ENCODE measurements around the gene SCGN.

Gene SCGN

GRCh38 chr6:25627001-25627400, 25.0 kb upstream of the SCGN start:
- no peak for DNase-seq (ENCODE audit: low read depth in 1 of 2, low spot score in 1 of 2)
- no peak for TF ChIP-seq JUND (IDR thresholded peaks at IDR 0.05; ENCODE audit: low read depth)
- in situ Hi-C loops (cut with HindIII; ENCODE audit: low pct_unique_long_range_greater_than_20kb, low sequenced_read_pairs): no loop called here

GRCh38 chr6:25628471-25629197, 23.4 kb upstream of the SCGN start:
- no peak for DNase-seq (ENCODE audit: low read depth in 1 of 2, low spot score in 1 of 2)
- in situ Hi-C loops (cut with HindIII; ENCODE audit: low pct_unique_long_range_greater_than_20kb, low sequenced_read_pairs): no loop called here
- no peak for TF ChIP-seq JUND (IDR thresholded peaks at IDR 0.05; ENCODE audit: low read depth)

- TF ChIP-seq JUND (IDR thresholded peaks at IDR 0.05; ENCODE audit: low read depth): no peak
- in situ Hi-C loops (cut with HindIII; ENCODE audit: low pct_unique_long_range_greater_than_20kb, low sequenced_read_pairs): no loop called here
- peak in 1 of 2 experiments; percentile 5 for DNase-seq (ENCODE audit: low read depth in 1 of 2, low spot score in 1 of 2)
These were observed 22.8 kb upstream of the SCGN start for GRCh38 chr6:25629198-25629576.

GRCh38 chr6:25630508-25631278, 21.3 kb upstream of the SCGN start:
- no peak for TF ChIP-seq JUND (IDR thresholded peaks at IDR 0.05; ENCODE audit: low read depth)
- DNase-seq (ENCODE audit: low read depth in 1 of 2, low spot score in 1 of 2): no peak
- in situ Hi-C loops (cut with HindIII; ENCODE audit: low pct_unique_long_range_greater_than_20kb, low sequenced_read_pairs): no loop called here

- DNase-seq (ENCODE audit: low read depth in 1 of 2, low spot score in 1 of 2): no peak
- in situ Hi-C loops (cut with HindIII; ENCODE audit: low pct_unique_long_range_greater_than_20kb, low sequenced_read_pairs): no loop called here
- TF ChIP-seq JUND (IDR thresholded peaks at IDR 0.05; ENCODE audit: low read depth): no peak
These were observed 16.1 kb upstream of the SCGN start for GRCh38 chr6:25635886-25636317.

GRCh38 chr6:25637211-25637610, 14.8 kb upstream of the SCGN start:
- TF ChIP-seq JUND (IDR thresholded peaks at IDR 0.05; ENCODE audit: low read depth): no peak
- DNase-seq (ENCODE audit: low read depth in 1 of 2, low spot score in 1 of 2): no peak

GRCh38 chr6:25637960-25638434, 14.0 kb upstream of the SCGN start:
- in situ Hi-C loops (cut with HindIII; ENCODE audit: low pct_unique_long_range_greater_than_20kb, low sequenced_read_pairs): no loop called here
- peak; percentile 29 to 62 for DNase-seq (ENCODE audit: low read depth in 1 of 2, low spot score in 1 of 2)

More at GRCh38 chr6:25637211-25637610, 14.8 kb upstream of the SCGN start:
- in situ Hi-C loops (cut with HindIII; ENCODE audit: low pct_unique_long_range_greater_than_20kb, low sequenced_read_pairs): no loop called here

GRCh38 chr6:25639653-25640052, 12.4 kb upstream of the SCGN start:
- in situ Hi-C loops (cut with HindIII; ENCODE audit: low pct_unique_long_range_greater_than_20kb, low sequenced_read_pairs): no loop called here
- no peak for TF ChIP-seq JUND (IDR thresholded peaks at IDR 0.05; ENCODE audit: low read depth)
- DNase-seq (ENCODE audit: low read depth in 1 of 2, low spot score in 1 of 2): no peak

More at GRCh38 chr6:25637960-25638434, 14.0 kb upstream of the SCGN start:
- no peak for TF ChIP-seq JUND (IDR thresholded peaks at IDR 0.05; ENCODE audit: low read depth)

GRCh38 chr6:25640446-25640845, 11.6 kb upstream of the SCGN start:
- no peak for TF ChIP-seq JUND (IDR thresholded peaks at IDR 0.05; ENCODE audit: low read depth)
- no peak for DNase-seq (ENCODE audit: low read depth in 1 of 2, low spot score in 1 of 2)
- in situ Hi-C loops (cut with HindIII; ENCODE audit: low pct_unique_long_range_greater_than_20kb, low sequenced_read_pairs): no loop called here

- no peak for DNase-seq (ENCODE audit: low read depth in 1 of 2, low spot score in 1 of 2)
- no peak for TF ChIP-seq JUND (IDR thresholded peaks at IDR 0.05; ENCODE audit: low read depth)
- in situ Hi-C loops (cut with HindIII; ENCODE audit: low pct_unique_long_range_greater_than_20kb, low sequenced_read_pairs): no loop called here
These were observed 11.1 kb upstream of the SCGN start for GRCh38 chr6:25640891-25641290.

GRCh38 chr6:25641377-25641776, 10.6 kb upstream of the SCGN start:
- in situ Hi-C loops (cut with HindIII; ENCODE audit: low pct_unique_long_range_greater_than_20kb, low sequenced_read_pairs): no loop called here
- no peak for TF ChIP-seq JUND (IDR thresholded peaks at IDR 0.05; ENCODE audit: low read depth)
- no peak for DNase-seq (ENCODE audit: low read depth in 1 of 2, low spot score in 1 of 2)

GRCh38 chr6:25641940-25642666, 9.9 kb upstream of the SCGN start:
- in situ Hi-C loops (cut with HindIII; ENCODE audit: low pct_unique_long_range_greater_than_20kb, low sequenced_read_pairs): no loop called here
- no peak for DNase-seq (ENCODE audit: low read depth in 1 of 2, low spot score in 1 of 2)
- TF ChIP-seq JUND (IDR thresholded peaks at IDR 0.05; ENCODE audit: low read depth): no peak

All from T47D (cell line).